NCI-H2081 treated with DMSO at 0.1 percent for 48 hours (cell line): ENCODE measurements around the gene RARA.
A peak's percentile ranks its signal among the peaks of the same experiment; 100 is the strongest.
"Not testable (repeated sequence)": the region's sequence is repeated elsewhere in the genome, so short reads cannot be mapped to it uniquely, and the experiment has no call there.

ENCODE experiments used
- DNase-seq: peaks from one replicate; lab custom pipeline; 2025; lab: John Stamatoyannopoulos, UW

RARA gene

GRCh38 chr17:40358323-40359038 is 49.5 kb downstream of the RARA start:
- DNase-seq: peak; percentile 27

GRCh38 chr17:40360091-40360490 is 51.1 kb downstream of the RARA start:
- no peak for DNase-seq

GRCh38 chr17:40361063-40361924 is 52.3 kb downstream of the RARA start:
- no peak for DNase-seq

GRCh38 chr17:40361925-40362695 is 53.1 kb downstream of the RARA start:
- no peak for DNase-seq

GRCh38 chr17:40362696-40363110 is 53.7 kb downstream of the RARA start:
- peak; percentile 13 for DNase-seq

GRCh38 chr17:40363111-40363827 is 54.3 kb downstream of the RARA start:
- no peak for DNase-seq

GRCh38 chr17:40364121-40364861 is 55.3 kb downstream of the RARA start, which contains the start of gene GJD3:
TSS of gene GJD3 (minus strand) at chr17:40364737. CDS start at chr17:40363815, 922 bp downstream.
- DNase-seq: no peak

GRCh38 chr17:40364906-40365305 is 55.9 kb downstream of the RARA start:
- DNase-seq: no peak

GRCh38 chr17:40366076-40366860 is 57.3 kb downstream of the RARA start:
- no peak for DNase-seq

- DNase-seq: no peak
Measured at GRCh38 chr17:40366861-40367518, 58.0 kb downstream of the RARA start.

GRCh38 chr17:40367728-40368127 is 58.7 kb downstream of the RARA start:
- not testable (repeated sequence) for DNase-seq

GRCh38 chr17:40369923-40370322 is 60.9 kb downstream of the RARA start:
- no peak for DNase-seq

GRCh38 chr17:40371261-40371929 is 62.4 kb downstream of the RARA start:
- no peak for DNase-seq

- DNase-seq: no peak
Measured at GRCh38 chr17:40372031-40372430, 63.1 kb downstream of the RARA start.

- not testable (repeated sequence) for DNase-seq
Measured at GRCh38 chr17:40372644-40373043, 63.7 kb downstream of the RARA start.

- no peak for DNase-seq
Measured at GRCh38 chr17:40373324-40373723, 64.3 kb downstream of the RARA start.

GRCh38 chr17:40373999-40374398 is 65.0 kb downstream of the RARA start:
- no peak for DNase-seq

- no peak for DNase-seq
Measured at GRCh38 chr17:40374821-40375498, 66.0 kb downstream of the RARA start.
